Measurements from ENCODE around the gene FZD4.

FZD4 gene

DNA sequence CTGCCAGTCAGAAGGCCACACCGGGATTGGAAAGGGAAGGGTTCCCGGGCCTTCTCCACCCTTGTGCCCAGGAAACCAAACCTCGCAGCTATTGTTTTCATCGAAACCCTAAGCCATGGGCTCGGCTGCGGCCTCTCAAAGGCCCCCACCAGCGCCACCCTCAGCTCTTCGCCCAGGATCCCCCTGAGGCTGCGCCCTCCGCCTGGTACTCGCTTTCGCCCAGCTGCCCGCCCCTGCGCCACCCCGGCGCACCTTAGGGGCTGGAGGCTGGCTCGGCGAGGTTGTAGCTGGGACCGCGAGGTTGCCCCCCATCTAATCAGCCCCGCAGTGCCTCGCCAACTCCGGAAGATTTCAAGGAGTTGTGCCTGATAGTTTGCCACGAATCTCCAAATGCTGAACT is 49.0 kb downstream of the FZD4 start:
- no peak for DNase-seq (ENCODE audit: low spot score)

- peak; percentile 25 for DNase-seq (ENCODE audit: low spot score)
Observed at GRCh38 chr11:86905252-86905651, 49.9 kb downstream of the FZD4 start.

DNA sequence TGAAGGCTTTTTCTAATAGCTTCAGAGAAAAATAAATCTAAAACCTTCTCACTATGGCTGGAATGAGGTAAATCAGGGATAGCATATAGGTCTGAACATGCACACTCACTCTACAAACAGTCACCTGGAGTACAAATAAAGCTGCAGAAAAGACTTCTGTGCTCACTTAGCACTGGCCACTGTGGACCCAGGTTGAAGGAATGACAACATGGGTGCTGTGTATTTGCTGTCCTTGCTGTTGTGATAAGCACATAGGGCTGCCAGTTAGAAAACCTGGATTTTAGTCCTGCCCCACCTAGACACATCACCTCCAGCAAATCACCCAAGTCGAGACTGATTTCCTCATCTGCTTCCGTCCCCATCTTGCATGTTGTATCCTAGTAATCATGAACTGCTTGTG is 51.2 kb downstream of the FZD4 start:
- DNase-seq (ENCODE audit: low spot score) = no peak

DNA sequence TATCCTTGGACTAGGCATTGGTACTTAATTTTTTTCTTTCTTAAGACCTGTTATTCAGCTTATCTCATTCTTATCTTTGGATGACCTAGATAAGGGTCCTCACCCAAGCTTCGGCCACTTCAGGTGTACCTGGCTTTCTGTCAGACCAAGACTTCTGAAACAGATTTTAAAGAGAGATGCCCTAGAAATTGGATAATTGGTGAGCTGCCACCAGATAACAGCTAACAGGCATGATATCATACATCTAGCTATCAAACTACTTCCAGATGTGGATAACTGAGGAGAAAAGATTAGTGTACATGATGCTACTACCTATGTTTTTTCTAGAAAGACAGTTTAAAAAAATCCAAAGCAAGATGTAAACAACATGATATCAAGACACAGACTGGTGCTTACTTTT is 52.9 kb downstream of the FZD4 start:
- no peak for DNase-seq (ENCODE audit: low spot score)

GRCh38 chr11:86901599-86901998 is 53.6 kb downstream of the FZD4 start:
- no peak for DNase-seq (ENCODE audit: low spot score)

- no peak for DNase-seq (ENCODE audit: low spot score)
Observed at GRCh38 chr11:86900162-86900561, 55.0 kb downstream of the FZD4 start.

DNA sequence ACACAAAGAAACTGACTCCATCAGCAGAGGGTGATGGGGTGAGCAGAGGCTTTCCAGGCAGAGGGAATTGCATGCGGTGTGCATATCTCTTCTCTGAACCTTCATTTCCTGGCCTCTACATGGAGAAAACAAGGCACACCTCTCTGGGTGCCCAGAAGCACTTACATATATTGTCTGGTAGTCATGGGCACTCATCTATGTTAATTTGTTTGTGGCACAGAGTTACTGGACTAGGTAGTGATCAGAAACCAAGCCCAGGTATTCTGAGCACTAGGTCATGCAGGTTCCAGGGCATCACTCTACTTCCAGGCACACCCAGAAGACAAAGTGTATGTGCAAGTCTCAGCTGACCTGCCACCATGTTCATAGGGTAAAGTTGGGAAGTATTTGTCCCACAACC is 56.5 kb downstream of the FZD4 start:
- no peak for DNase-seq (ENCODE audit: low spot score)

GRCh38 chr11:86896441-86896841 is 58.8 kb downstream of the FZD4 start:
- DNase-seq (ENCODE audit: low spot score) = no peak

All from activated CD4-positive, alpha-beta T cell treated with anti-CD3 and anti-CD28 coated beads, Interleukin-2, Interleukin-4, amounts not matched to agents 100 ng/mL and 50 ng/mL, durations not matched to agents 16 hours and 8 hours (primary cell).